SU-DHL-6 (cell line): ENCODE measurements around the gene CACNA1C.

Source experiments
- H2AFZ ChIP-seq: fragments of 200-600 bp; sonication (generic); 2 replicates; pipeline ENCODE4 v1.6.1; 2014; ENCODE audit warnings: low read depth, mild to moderate bottlenecking, moderate library complexity, mixed read lengths, antibody characterized with exemption, low read length; ENCODE audit not compliant: severe bottlenecking
- H3F3A ChIP-seq: fragments of 200-600 bp; shearing (Covaris generic); 2 replicates; pipeline ENCODE4 v1.6.0; 2016; ENCODE audit warnings: antibody characterized with exemption, mild to moderate bottlenecking; ENCODE audit not compliant: insufficient read depth
- H3K27ac ChIP-seq: fragments of 200-600 bp; sonication (generic); 2 replicates; pipeline ENCODE4 v1.5.1; 2016; ENCODE audit warnings: low read depth, mild to moderate bottlenecking, low read length, moderate library complexity, mixed read lengths
- H3K27me3 ChIP-seq: fragments of 200-600 bp; sonication (generic), shearing (Covaris generic); 2 replicates; pipeline ENCODE4 v1.6.0; 2014; ENCODE audit warnings: mild to moderate bottlenecking, low read length
- H3K36me3 ChIP-seq: fragments of 200-600 bp; sonication (generic); 2 replicates; pipeline ENCODE4 v1.6.1; 2014; ENCODE audit warnings: mild to moderate bottlenecking, low read length, mixed read lengths
- H3K4me2 ChIP-seq: fragments of 300-600, 200-600 bp; shearing (Covaris generic), sonication (generic); 2 replicates; pipeline ENCODE4 v1.6.0; 2014; ENCODE audit warnings: low read length, low read depth, mild to moderate bottlenecking; ENCODE audit not compliant: poor library complexity, severe bottlenecking
- H3K4me3 ChIP-seq: fragments of 200-600 bp; sonication (generic); 2 replicates; pipeline ENCODE4 v1.5.1; 2014; ENCODE audit warnings: antibody characterized with exemption, low read length, mild to moderate bottlenecking, mixed read lengths; ENCODE audit not compliant: insufficient read depth, poor library complexity, severe bottlenecking
- H3K79me2 ChIP-seq: fragments of 200-600 bp; sonication (generic); 2 replicates; pipeline ENCODE4 v1.6.1; 2014; ENCODE audit warnings: mild to moderate bottlenecking, low read length, moderate library complexity; ENCODE audit not compliant: insufficient read depth
- H3K9ac ChIP-seq: fragments of 200-600 bp; sonication (generic); 2 replicates; pipeline ENCODE4 v1.7.0; 2014; ENCODE audit warnings: mild to moderate bottlenecking, low read length
- H3K9me2 ChIP-seq: fragments of 200-600 bp; sonication (generic); replicated peaks from 2 replicates; pipeline ENCODE4 v1.6.1; 2014; ENCODE audit warnings: low read length; ENCODE audit not compliant: insufficient read depth
- H3K9me3 ChIP-seq: fragments of 200-600 bp; sonication (generic); 2 replicates; pipeline ENCODE4 v1.6.1; 2014; ENCODE audit warnings: low read length, mixed read lengths; ENCODE audit not compliant: insufficient read depth
- H4K20me1 ChIP-seq: fragments of 200-600 bp; sonication (generic); 2 replicates; pipeline ENCODE4 v1.6.1; 2014; ENCODE audit warnings: low read depth, mild to moderate bottlenecking, antibody characterized with exemption, low read length, moderate library complexity, mixed read lengths
- EZH2phosphoT487 ChIP-seq: fragments of 200-600 bp; sonication (generic), shearing (Covaris generic); conservative IDR thresholded peaks from 2 replicates; pipeline ENCODE4 v1.6.1; 2018; ENCODE audit warnings: mild to moderate bottlenecking, antibody characterized with exemption, low read length, moderate library complexity, mixed read lengths
- TF ChIP-seq, protein P1 (sequence below): fragments of 200-600 bp; sonication (generic); IDR thresholded peaks from one replicate; pipeline ENCODE4 v1.5.1; 2017; ENCODE audit warnings: antibody characterized with exemption, mild to moderate bottlenecking, low read length, moderate library complexity; ENCODE audit not compliant: insufficient read depth, poor library complexity, severe bottlenecking

The CACNA1C gene

GRCh38 chr12:2366711-2367110 is 313.9 kb downstream of the CACNA1C start:
- TF ChIP-seq EZH2phosphoT487, result no peak
- TF ChIP-seq, protein P1, sequence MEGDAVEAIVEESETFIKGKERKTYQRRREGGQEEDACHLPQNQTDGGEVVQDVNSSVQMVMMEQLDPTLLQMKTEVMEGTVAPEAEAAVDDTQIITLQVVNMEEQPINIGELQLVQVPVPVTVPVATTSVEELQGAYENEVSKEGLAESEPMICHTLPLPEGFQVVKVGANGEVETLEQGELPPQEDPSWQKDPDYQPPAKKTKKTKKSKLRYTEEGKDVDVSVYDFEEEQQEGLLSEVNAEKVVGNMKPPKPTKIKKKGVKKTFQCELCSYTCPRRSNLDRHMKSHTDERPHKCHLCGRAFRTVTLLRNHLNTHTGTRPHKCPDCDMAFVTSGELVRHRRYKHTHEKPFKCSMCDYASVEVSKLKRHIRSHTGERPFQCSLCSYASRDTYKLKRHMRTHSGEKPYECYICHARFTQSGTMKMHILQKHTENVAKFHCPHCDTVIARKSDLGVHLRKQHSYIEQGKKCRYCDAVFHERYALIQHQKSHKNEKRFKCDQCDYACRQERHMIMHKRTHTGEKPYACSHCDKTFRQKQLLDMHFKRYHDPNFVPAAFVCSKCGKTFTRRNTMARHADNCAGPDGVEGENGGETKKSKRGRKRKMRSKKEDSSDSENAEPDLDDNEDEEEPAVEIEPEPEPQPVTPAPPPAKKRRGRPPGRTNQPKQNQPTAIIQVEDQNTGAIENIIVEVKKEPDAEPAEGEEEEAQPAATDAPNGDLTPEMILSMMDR, result no peak
- Histone ChIP-seq H3F3A (no peaks in the 10 kb centered on the region), H3K36me3 (no peaks in the 10 kb centered on the region), H3K27me3 (no peaks in the 10 kb centered on the region), H3K4me2 (no peak overlapping the region), H3K9me3 (no peaks in the 10 kb centered on the region), H3K4me3 (no peak overlapping the region), H3K79me2 (no peaks in the 10 kb centered on the region), H2AFZ (no peak overlapping the region), H4K20me1 (no peaks in the 10 kb centered on the region), H3K9ac (no peak overlapping the region), H3K27ac (no peak overlapping the region), H3K9me2 (no peaks in the 10 kb centered on the region)

DNA sequence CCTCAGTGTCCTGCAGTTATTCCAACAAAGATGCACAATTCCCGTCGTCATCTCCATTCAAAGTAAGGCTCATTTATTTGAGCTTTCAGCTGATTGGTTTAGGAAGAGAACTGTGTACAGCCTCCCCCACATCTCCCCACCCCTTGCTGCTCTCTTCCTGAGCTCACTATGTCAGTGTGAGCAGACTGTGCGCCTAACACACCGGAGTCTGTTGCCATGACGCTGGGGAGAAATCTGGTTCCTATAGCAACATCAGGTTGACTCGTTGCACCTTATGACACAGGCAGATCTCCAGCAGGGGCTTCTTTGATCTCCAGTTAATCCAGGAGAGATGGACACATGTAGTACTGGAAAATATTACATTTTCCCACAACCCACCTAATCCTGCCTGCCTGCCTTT is 319.4 kb downstream of the CACNA1C start:
- no peaks in the 10 kb centered on the region for H3K9me3 ChIP-seq
- no peaks in the 10 kb centered on the region for H3K9me2 ChIP-seq
- H3K4me3 ChIP-seq, result no peak overlapping the region
- TF ChIP-seq EZH2phosphoT487, result no peak
- TF ChIP-seq, protein P1, result no peak
- H4K20me1 ChIP-seq, result no peaks in the 10 kb centered on the region
- no peaks in the 10 kb centered on the region for H3K79me2 ChIP-seq
- H2AFZ ChIP-seq, result no peak overlapping the region
- no peak overlapping the region for H3K27ac ChIP-seq
- H3F3A ChIP-seq, result no peaks in the 10 kb centered on the region
- H3K36me3 ChIP-seq, result no peaks in the 10 kb centered on the region
- no peaks in the 10 kb centered on the region for H3K27me3 ChIP-seq
- no peak overlapping the region for H3K9ac ChIP-seq
- no peak overlapping the region for H3K4me2 ChIP-seq

DNA sequence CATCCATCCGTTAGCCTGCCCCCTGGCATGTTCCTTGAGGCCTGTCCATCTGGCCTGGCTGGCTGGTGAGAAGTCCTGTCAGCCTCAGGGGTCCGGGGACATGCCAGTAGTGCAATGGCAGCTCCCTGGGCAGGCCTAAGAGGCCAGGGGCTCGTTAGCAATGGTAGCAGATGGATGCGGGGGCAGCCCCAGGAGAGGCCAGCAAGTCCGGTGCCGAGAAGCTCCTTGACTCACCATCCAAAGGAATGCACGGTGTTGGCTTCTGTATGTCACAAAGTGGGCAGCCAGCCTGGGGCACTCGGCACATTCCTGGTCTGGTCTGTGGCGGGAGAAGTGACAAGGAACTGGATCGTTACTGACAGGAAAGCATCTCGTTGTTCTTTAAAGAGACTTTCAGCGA is 319.9 kb downstream of the CACNA1C start:
- H4K20me1 ChIP-seq, result no peaks in the 10 kb centered on the region
- no peak overlapping the region for H2AFZ ChIP-seq
- no peaks in the 10 kb centered on the region for H3K9me2 ChIP-seq
- H3K36me3 ChIP-seq, result no peaks in the 10 kb centered on the region
- H3K9ac ChIP-seq, result no peak overlapping the region
- no peak overlapping the region for H3K4me2 ChIP-seq
- no peaks in the 10 kb centered on the region for H3K79me2 ChIP-seq
- H3K4me3 ChIP-seq, result no peak overlapping the region
- H3K27ac ChIP-seq, result no peak overlapping the region
- no peaks in the 10 kb centered on the region for H3F3A ChIP-seq
- H3K9me3 ChIP-seq, result no peaks in the 10 kb centered on the region
- H3K27me3 ChIP-seq, result no peaks in the 10 kb centered on the region
- no peak for TF ChIP-seq EZH2phosphoT487
- TF ChIP-seq, protein P1, result no peak
